ENCODE measurements around the gene TRIM27. TPM values are rescaled to one million over a fixed set of nuclear protein-coding genes. Genes with fewer than 3 reads are reported as not detected.
"Not testable (repeated sequence)": the region's sequence is repeated elsewhere in the genome, so short reads cannot be mapped to it uniquely, and the experiment has no call there.

The TRIM27 gene
- 15.7 TPM for total RNA-seq
- long read RNA-seq, transcript TRIM27-202 (8 exons, 2,967 nt): major isoform, 75 of 77 reads
- long read RNA-seq, partial matches to known transcripts: 1 of 77 reads
- long read RNA-seq, other reads (novel, unspliced or antisense): 1 of 77 reads

GRCh38 chr6:28923318-28924102, at the start of gene TRIM27:
TRIM27 (minus strand) TSS chr6:28923985; CDS start chr6:28923632, 353 bp downstream.
- DNase-seq (peak; percentile 95), ATAC-seq (ENCODE audit: poor library complexity) (peak; percentile 98)
- intact Hi-C loops (cut with DNase I): no loop called here

GRCh38 chr6:28970056-28970455, 46.3 kb upstream of the TRIM27 start:
- intact Hi-C loops (cut with DNase I); DNase-seq; ATAC-seq (ENCODE audit: poor library complexity): not testable (repeated sequence)

GRCh38 chr6:28969129-28969528, 45.3 kb upstream of the TRIM27 start:
- no peak for ATAC-seq (ENCODE audit: poor library complexity)
- intact Hi-C loops (cut with DNase I): no loop called here
- no peak for DNase-seq

- intact Hi-C loops (cut with DNase I): no loop called here
- DNase-seq (no peak), ATAC-seq (ENCODE audit: poor library complexity) (no peak)
Observed at GRCh38 chr6:28968476-28968875, 44.7 kb upstream of the TRIM27 start.

GRCh38 chr6:28965706-28966105, 41.9 kb upstream of the TRIM27 start:
- intact Hi-C loops (cut with DNase I): no loop called here
- ATAC-seq (ENCODE audit: poor library complexity) (no peak), DNase-seq (no peak)

GRCh38 chr6:28960846-28961500, 37.2 kb upstream of the TRIM27 start:
- intact Hi-C loops (cut with DNase I): no loop called here
- ATAC-seq (ENCODE audit: poor library complexity): no peak
- DNase-seq: no peak

- ATAC-seq (ENCODE audit: poor library complexity); intact Hi-C loops (cut with DNase I); DNase-seq: not testable (repeated sequence)
Observed at GRCh38 chr6:28958561-28959243, 34.9 kb upstream of the TRIM27 start.

- intact Hi-C loops (cut with DNase I): not testable (repeated sequence)
Observed at GRCh38 chr6:28957795-28958314, 34.1 kb upstream of the TRIM27 start.

GRCh38 chr6:28956331-28956730, 32.5 kb upstream of the TRIM27 start:
- ATAC-seq (ENCODE audit: poor library complexity) (no peak), DNase-seq (no peak)
- intact Hi-C loops (cut with DNase I): no loop called here

More at GRCh38 chr6:28957795-28958314, 34.1 kb upstream of the TRIM27 start:
- ATAC-seq (ENCODE audit: poor library complexity); DNase-seq: not testable (repeated sequence)

GRCh38 chr6:28953585-28954258, 29.9 kb upstream of the TRIM27 start:
- peak; percentile 34 for ATAC-seq (ENCODE audit: poor library complexity)
- intact Hi-C loops (cut with DNase I): no loop called here
- DNase-seq: no peak

GRCh38 chr6:28953039-28953584, 29.3 kb upstream of the TRIM27 start:
- intact Hi-C loops (cut with DNase I): no loop called here
- no peak for DNase-seq
- peak; percentile 89 for ATAC-seq (ENCODE audit: poor library complexity)

GRCh38 chr6:28949656-28950195, 25.9 kb upstream of the TRIM27 start:
- ATAC-seq (ENCODE audit: poor library complexity); DNase-seq; intact Hi-C loops (cut with DNase I): not testable (repeated sequence)

GRCh38 chr6:28948782-28949486, 25.1 kb upstream of the TRIM27 start:
- intact Hi-C loops (cut with DNase I): no loop called here
- no peak for ATAC-seq (ENCODE audit: poor library complexity)
- no peak for DNase-seq

GRCh38 chr6:28947831-28948270, 24.1 kb upstream of the TRIM27 start:
- intact Hi-C loops (cut with DNase I): no loop called here
- ATAC-seq (ENCODE audit: poor library complexity) (no peak), DNase-seq (no peak)

- ATAC-seq (ENCODE audit: poor library complexity) (no peak), DNase-seq (no peak)
- intact Hi-C loops (cut with DNase I): no loop called here
Observed at GRCh38 chr6:28947067-28947765, 23.4 kb upstream of the TRIM27 start.

GRCh38 chr6:28945349-28945748, 21.6 kb upstream of the TRIM27 start:
- DNase-seq (no peak), ATAC-seq (ENCODE audit: poor library complexity) (no peak)
- intact Hi-C loops (cut with DNase I): no loop called here
